ENCODE results near the gene SNX5. TPM values are rescaled to one million over a fixed set of nuclear protein-coding genes. Genes with fewer than 3 reads are reported as not detected.
A peak's percentile ranks its signal among the peaks of the same experiment; 100 is the strongest.

The SNX5 gene
- total RNA-seq, 1 donor from 2014 or later = 63.0 TPM

- ATAC-seq = peak; percentile 12
Observed at GRCh38 chr20:17939622-17940223, 28.9 kb downstream of the SNX5 start.

GRCh38 chr20:17938871-17939619 lies 29.5 kb downstream of the SNX5 start:
- ATAC-seq = peak; percentile 71

DNA sequence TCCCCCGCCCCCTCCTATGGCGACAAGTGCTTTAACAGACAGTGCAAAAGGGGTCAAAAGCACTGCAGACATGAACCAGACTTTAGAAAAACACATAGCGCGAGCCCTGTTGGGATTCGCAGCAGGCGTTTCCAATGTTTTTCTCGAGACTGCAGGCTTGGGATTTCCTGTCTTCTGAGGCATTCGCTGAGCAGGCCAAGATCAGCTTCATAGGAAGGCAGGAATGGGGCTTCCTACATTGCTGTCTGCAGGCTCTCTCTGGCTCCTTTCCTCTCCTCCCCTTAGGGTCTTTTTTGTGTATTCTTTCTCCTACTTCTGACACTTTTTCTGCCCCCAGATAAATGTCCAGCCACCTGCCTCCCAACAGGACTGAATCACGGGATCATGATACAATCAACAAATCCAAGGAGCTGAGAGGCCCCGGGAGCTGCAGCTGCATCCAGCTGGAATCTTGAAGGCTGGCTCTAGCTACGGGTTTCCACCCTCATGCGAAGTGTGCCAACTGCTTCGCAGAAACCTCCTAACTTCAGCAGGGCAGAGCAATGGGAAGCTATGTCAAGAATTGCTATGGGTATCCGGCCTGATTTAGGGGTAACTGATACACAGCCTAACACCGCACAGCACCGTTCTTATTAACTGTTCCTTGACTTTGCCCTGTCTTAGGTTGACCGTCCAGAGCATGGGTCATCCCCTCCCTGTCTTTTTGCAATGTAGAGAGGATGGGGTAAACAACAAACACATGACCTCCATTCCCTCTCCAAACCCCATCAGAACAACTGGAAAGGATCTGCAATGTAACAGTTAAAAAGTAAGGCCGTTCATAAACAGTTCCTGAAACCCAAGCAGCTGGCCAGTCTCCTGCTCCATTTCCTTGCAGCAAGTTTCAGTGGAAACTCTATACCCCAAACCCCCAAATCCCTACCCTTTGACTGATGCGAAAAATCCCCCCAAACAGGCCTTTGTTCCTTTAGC lies 31.5 kb downstream of the SNX5 start:
- no peak for ATAC-seq

DNA sequence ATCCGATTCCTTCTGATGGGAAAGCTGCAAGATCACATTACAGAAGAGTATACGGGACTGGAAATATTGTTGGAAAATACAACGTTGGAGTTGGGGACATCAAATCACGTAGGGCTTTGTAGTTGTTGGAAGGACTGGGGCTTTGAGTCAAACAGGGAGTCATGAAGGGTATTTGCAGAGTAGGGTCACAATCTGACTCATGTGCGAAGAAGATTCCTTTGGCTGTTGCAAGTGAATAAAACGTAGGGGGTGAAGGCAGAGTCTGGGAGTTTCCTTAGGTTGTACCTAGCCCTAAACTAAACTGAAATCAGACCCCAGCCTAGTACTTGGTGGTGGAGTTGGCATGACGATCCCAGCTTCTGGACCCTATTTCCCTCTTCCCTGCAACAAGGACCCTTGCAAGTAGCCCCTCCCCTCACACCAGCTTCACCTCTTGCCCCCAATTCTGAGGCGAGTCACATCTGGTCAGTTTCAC lies 32.3 kb downstream of the SNX5 start:
- no peak for ATAC-seq

GRCh38 chr20:17935761-17936160 lies 32.8 kb downstream of the SNX5 start:
- ATAC-seq = no peak

DNA sequence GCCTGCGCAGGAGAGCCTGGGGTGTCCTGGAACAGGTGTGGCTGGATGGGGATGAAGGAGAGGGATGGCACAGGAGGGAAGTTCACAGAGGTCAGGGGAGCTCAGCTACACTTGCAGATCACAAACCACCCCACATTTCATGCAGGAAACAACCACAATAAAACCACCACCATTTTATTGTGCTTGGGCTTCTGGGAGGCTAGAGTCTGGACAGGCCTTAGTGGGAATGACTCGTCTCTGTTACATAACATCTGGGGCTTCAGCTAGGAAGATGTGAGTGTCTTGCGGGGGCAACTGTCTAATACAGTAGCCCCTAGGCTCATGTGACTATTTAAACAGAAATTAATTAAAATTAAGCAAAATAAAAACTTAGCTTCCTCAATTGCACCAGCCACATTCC lies 33.4 kb downstream of the SNX5 start:
- ATAC-seq = no peak

DNA sequence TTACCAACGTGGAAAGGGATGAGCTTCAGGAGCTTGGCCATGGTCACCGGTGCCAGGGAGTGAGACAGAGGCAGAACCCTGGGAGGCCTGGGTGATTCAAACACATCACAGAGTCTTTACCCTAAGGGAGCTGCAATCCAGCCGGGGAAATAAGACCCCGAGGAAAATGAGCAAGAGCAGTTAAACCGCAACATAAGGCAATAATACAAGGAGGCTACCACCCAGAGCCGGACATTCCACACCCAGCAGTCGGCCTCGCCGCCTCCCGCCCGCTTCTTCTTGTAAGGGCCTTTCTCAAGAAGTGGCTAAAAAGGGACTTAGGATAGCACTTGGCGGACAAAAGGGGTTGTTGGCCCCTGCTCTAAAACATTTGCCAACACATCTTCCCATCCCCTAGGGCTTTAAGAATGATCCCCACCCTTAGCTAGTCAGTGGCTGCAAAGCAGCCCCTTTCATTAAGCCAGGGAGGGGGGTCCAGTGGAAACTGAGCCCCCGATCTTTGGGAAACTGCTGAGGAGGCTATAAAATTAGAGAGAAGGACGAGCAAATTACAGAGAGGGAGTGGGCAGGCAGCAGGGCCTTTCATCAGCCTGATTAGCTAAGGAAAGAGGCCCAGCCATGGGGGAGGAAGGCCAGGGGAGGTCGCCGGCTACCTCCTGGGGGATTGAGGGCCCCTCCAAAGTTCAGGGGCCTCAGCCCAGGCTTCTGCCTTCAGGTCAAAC lies 34.3 kb downstream of the SNX5 start:
- ATAC-seq = no peak

- ATAC-seq = no peak
Observed at GRCh38 chr20:17933711-17934110, 34.9 kb downstream of the SNX5 start.

DNA sequence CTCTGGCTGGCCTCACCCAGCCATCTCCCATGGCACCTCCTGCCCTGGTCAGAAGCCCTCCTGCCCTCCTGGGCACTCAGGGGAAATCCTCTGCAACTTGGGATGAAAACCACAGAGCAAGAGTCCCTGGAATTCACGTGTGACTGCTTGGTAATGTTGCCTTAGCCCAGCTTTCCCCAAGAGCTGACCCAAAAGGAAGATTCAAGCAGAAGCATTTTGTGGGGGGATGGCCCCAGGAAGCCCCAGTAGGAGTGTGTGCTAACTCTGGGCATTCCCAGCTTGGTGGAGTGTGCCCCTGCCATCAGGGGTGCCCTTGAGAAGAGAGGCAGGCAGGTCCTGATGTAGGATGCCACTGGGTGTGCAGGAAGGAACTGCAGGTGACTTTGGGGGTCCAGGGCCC lies 35.5 kb downstream of the SNX5 start:
- ATAC-seq = no peak

GRCh38 chr20:17932396-17932795 lies 36.2 kb downstream of the SNX5 start:
- ATAC-seq = no peak

DNA sequence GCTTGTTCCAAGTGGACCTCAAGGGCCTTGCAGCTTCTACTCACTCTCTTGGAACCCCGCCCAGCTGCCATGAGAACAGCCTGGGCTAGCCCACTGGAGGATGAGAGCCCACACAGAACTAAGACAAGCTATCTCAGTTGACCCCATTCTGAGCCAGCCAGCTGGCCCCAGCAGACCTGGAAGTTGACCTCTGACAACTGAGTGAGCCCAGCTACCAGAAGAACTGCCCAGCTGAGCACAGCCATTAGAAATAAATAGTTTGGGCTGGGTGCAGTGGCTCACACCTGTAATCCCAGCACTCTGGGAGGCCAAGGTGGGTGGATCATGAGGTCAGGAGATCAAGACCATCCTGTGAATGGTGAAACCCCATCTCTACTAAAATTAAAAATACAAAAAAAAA lies 37.1 kb downstream of the SNX5 start:
- ATAC-seq = no peak

- no peak for ATAC-seq
Observed at GRCh38 chr20:17928633-17929311, 39.8 kb downstream of the SNX5 start.

DNA sequence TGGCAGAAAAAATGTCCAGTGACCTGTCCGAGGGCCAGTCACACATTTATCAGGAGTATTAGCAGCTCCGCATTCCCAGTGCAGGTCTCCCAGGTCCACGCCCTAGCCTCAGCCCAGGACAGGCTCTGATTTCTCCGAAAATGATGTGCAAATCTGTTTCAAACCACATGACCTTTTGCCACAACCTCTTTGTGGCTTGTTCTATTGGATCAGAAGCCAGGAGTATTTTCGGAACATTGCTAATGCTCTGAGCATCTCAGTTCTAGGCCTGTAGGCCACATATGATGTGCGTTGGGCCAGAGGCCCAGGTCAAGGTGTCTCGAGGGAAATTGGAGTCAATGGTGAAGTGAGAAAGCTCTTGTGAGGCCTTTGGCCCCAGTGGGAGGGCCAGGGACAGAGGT lies 40.4 kb downstream of the SNX5 start:
- no peak for ATAC-seq

DNA sequence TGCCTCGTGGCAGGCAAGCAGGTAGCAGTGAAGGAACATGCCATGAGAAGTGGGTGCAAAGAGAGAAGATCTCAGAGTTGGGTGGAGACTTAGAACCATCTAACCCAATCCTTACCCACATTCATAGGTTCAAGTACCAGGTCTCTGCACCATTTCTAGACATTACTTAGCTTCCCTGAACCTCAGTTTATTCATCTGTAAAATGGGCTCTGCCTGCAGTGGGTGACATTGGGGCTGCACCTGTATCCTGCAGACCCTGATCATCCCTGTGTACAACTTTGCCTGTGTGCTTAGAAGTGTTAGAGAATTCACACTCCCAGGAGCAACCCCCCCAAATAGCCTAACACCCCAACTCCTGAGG lies 42.7 kb downstream of the SNX5 start:
- no peak for ATAC-seq

GRCh38 chr20:17925141-17925939 lies 43.3 kb downstream of the SNX5 start:
- no peak for ATAC-seq

DNA sequence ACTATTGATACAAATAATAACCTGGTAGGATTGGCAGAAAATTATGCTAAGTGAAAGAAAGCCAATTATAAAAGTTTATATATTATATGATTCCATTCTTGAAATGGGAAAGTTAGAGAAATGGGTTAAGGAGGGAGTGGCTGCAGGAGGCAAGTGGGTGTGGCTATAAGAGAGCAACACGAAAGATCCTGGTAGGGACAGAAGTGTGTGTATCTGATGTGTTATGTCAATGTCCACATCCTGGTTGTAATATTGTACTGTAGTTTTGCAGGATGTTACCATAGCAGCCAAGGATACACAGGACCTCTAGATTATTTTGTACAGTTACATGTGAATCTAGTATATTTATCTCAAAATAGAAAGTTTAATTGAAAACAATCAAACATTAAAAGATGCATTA lies 46.8 kb downstream of the SNX5 start:
- no peak for ATAC-seq

DNA sequence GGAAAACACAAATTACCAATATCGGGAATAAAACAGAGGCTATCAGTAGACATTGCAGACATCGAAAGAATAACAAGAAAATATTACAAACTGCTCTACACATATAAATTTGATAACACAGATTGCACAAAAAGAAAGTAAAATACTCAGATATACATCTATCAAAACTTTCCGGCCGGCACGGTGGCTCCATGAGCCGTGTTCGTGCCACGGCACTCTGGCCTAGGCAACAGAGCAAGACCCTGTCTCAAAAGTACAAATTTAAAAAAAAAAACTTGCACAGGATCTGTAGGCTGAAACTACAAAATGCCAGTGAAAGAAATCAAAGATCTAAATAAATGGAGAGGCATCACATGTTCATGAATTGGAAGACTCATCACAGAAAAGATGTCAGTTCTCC lies 49.4 kb downstream of the SNX5 start:
- no peak for ATAC-seq

- no peak for ATAC-seq
Observed at GRCh38 chr20:17917832-17918618, 50.6 kb downstream of the SNX5 start.

DNA sequence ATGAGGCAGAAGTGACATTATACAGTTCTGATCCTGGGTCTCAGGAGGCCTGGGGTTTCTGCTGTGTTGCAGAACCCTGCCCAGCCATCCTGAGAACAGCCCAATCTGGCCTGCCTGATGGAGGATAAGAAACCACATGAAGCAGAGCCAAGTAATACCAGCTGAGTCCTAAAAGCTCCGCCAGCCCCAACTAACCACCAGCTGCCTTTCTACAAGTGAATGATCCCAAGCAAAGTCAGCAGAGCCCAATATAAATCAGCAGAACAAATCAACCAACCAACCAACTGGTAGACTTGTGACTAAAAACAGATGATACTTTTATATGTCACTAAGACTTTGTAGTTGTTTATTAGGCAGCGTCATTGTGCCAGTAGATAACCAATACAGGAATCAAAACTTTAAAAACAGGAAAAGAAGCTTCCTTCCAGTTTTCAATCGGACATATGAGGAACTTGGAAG lies 52.1 kb downstream of the SNX5 start:
- no peak for ATAC-seq

DNA sequence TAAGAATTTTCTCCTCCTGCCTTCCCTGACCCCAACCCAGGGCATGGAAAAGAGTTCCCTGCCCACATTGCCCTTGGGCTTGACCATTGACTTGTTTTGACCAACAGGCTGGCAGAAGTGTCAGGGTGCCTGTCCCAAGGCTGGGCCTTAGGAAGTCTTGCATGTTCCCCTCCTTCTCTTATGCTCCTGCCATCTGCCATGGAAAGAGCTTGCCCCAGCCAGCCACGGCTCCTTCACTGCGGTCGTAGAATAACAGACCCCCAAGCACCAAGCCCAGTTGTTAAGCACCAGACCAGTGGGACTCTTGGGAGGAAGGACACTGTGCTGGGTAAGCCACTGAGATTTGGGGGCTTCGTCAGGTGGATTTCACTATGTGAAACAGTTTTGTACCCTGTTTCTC lies 53.6 kb downstream of the SNX5 start:
- no peak for ATAC-seq
